Measurements from ENCODE around the gene C6orf120.

The C6orf120 gene

GRCh38 chr6:169701954-169702839 is at the start of gene C6orf120, which contains the start of gene WDR27:
TSS of gene C6orf120 (plus strand) at chr6:169702126. CDS start at chr6:169702460, 334 bp downstream.
TSS of gene WDR27 (minus strand) at chr6:169702029. CDS start at chr6:169689005, 13,024 bp downstream.
- DNase-seq (ENCODE audit: extremely low read depth in 1 of 2, low read depth in 1 of 2): peak; percentile 94 to 98

DNA sequence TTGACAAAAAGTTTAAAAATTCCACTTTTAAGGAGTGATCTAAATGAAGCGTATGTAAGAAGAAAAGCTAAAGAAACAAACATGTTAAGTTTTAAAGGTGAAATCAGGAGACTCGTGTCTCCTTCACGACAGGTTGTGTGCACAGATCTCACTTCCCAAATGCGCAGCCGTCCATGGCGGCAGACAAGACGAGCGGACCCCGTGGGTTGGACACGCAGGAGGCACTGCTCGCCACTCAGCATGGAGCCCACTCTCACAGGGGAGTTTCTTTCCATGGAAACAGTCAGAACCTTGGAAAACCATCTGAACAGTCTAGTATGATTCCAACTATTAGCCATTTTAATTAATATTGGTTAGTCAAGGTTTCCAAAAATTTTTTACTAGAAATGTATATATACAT is 49.0 kb upstream of the C6orf120 start:
- DNase-seq (ENCODE audit: extremely low read depth in 1 of 2, low read depth in 1 of 2): no peak

GRCh38 chr6:169653691-169654090 is 48.2 kb upstream of the C6orf120 start:
- DNase-seq (ENCODE audit: extremely low read depth in 1 of 2, low read depth in 1 of 2): no peak

- DNase-seq (ENCODE audit: extremely low read depth in 1 of 2, low read depth in 1 of 2): peak; percentile 11 to 26
Observed at GRCh38 chr6:169654598-169655391, 47.1 kb upstream of the C6orf120 start.

DNA sequence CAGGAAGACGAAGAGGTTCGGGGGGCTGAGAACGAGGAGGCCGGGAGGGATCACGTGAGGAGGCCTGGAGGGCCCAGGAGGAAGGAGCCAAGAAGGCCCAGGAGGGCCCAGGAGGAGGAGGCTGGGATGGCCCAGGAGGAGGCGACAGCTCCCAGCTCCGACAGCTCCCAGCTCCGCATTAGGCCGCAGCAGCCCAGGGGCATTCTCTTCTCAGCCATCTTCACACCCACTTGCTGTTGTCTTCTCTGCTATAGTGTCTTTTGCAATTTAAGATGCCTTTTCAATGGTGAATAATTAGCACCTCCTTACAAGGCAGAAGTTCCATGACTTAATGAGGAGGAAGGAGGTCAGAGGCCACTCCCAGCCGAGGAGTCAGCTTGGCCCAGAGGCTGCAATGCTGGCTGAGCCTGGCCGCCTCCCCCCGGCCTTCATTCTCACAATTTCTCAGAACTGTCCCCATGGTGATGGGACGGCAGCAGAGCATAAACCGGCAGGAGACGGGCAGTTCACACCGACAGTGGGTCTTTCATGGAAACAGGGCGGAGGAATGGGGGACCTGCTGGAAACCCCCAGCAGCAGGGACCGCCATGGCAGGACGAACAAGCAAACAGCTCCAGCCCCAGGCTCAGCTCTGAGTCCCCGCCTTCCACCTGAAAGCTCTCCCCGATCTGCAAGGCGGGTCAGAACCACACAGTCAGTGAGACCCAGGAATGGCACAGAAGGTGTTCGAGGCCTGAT is 45.2 kb upstream of the C6orf120 start:
- DNase-seq (ENCODE audit: extremely low read depth in 1 of 2, low read depth in 1 of 2): no peak

DNA sequence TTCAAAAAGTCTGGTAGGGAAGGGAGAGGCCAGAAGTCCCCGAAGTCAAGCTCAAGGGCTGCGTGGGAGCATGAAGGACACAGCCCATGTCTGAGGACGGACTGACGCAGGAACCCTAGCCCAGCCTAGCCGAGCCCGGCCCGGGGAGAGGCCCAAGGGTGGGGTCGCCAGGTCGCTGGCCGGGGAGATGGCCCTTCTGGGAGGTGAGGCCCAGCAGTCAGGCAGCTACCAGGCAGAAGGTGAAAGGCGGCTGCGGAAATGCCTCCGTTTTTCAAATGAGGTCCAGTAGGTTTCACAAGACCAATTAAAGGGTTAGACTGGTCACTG is 44.7 kb upstream of the C6orf120 start:
- no peak for DNase-seq (ENCODE audit: extremely low read depth in 1 of 2, low read depth in 1 of 2)

GRCh38 chr6:169659820-169660610 is 41.9 kb upstream of the C6orf120 start:
- DNase-seq (ENCODE audit: extremely low read depth in 1 of 2, low read depth in 1 of 2): no peak

DNA sequence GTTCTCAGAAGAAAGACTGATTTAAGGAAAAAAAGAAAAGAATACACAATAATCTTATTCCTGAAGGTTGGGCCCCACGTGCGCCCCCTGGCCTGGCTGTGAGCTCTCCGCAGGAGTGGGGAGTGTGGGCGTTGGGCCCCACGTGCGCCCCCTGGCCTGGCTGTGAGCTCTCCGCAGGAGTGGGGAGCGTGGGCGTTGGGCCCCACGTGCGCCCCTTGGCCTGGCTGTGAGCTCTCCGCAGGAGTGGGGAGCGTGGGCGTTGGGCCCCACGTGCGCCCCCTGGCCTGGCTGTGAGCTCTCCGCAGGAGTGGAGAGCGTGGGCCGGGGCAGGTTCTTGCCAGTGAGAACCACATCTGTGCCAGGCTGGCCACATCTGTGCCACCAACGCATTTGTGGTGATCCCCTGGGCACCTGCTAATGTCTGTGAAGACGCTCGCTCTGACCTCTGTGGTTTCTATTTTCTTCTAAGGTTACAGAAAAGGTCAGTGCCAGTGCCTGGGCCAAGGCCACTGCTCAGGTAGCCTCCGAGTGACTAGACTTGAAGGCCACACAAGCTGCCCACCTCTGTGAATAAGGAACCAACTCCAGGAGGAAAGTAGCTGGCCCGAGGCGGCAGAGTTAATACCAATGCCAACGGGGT is 41.1 kb upstream of the C6orf120 start:
- no peak for DNase-seq (ENCODE audit: extremely low read depth in 1 of 2, low read depth in 1 of 2)

GRCh38 chr6:169661391-169661756 is 40.6 kb upstream of the C6orf120 start:
- no peak for DNase-seq (ENCODE audit: extremely low read depth in 1 of 2, low read depth in 1 of 2)

DNA sequence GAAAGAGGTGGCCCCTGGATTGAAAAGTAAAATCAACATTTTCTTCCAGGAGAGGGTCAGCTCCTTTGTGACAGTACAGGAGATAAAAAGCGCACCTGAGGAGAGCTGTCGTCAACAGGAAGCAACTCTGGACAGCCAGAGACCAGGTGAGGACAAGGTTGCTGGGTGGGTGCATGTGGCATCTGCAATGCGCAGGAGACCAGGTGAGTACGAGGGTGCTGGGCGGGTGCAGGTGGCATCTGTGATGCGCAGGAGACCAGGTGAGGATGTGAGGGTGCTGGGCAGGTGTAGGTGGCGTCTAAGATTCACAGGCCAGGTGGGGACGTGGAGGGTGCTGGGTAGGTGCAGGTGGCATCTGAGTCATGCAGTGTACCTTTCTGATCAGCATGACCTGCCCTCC is 38.5 kb upstream of the C6orf120 start:
- no peak for DNase-seq (ENCODE audit: extremely low read depth in 1 of 2, low read depth in 1 of 2)

DNA sequence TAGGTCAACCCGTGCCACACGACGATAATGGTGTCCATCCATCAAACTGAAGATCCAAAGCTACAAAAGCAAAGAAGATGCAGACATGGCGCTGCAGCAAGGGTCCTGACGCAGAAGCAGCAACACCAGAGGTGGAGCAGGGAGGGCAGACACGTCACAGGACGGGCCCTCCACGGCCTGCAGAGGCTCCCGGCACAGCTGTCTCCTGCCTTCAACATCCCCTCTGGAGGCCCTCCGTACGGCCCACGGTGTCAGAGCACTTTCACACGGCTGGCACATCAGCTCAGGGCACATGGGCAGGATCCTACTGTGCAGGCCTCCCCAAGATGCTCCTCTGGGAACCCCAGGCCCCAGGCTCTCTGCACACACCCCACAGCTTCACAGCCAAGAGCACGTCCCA is 37.7 kb upstream of the C6orf120 start:
- DNase-seq (ENCODE audit: extremely low read depth in 1 of 2, low read depth in 1 of 2): no peak

- no peak for DNase-seq (ENCODE audit: extremely low read depth in 1 of 2, low read depth in 1 of 2)
Observed at GRCh38 chr6:169665289-169665688, 36.6 kb upstream of the C6orf120 start.

GRCh38 chr6:169666441-169666840 is 35.5 kb upstream of the C6orf120 start:
- DNase-seq (ENCODE audit: extremely low read depth in 1 of 2, low read depth in 1 of 2): no peak

DNA sequence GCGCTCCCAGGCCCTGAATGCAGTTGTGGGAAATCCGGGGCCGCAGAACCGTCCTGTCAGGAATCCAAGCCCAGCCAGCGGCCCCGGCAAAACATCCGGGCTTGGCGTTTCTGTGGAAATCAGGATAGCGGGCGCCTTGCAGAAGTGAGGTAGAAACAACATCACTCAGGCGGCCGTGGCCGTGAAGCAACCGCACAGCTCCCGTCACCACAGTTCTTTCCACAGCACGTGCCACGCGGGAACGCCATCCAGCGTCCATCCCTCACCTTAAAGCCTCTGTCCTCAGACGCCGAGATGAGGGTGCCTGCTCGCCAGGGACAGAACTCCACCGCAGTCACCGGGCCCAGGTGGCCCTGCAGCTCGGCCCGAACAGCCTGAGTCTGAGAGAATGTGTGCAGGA is 34.2 kb upstream of the C6orf120 start:
- no peak for DNase-seq (ENCODE audit: extremely low read depth in 1 of 2, low read depth in 1 of 2)

- no peak for DNase-seq (ENCODE audit: extremely low read depth in 1 of 2, low read depth in 1 of 2)
Observed at GRCh38 chr6:169668203-169668847, 33.6 kb upstream of the C6orf120 start.

GRCh38 chr6:169669147-169669546 is 32.8 kb upstream of the C6orf120 start:
- no peak for DNase-seq (ENCODE audit: extremely low read depth in 1 of 2, low read depth in 1 of 2)

DNA sequence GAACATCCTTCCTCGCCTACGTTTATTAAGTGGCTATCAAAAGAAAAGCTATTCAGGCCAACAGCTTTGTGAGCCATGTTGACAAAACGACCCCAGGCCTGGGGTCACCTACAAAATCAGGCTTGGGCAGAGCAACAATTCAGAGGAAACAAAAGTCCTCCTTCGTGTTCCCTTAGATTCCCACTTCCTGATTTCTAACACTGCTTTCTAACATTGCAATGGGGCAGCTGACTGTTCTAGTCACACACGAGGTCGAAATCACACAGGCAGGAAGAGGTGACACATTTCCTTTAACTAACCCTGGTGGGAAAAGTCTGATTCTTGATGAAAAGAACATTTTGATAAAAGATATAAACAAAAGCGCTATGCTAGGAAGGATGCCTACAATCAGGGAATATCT is 32.0 kb upstream of the C6orf120 start:
- no peak for DNase-seq (ENCODE audit: extremely low read depth in 1 of 2, low read depth in 1 of 2)

- no peak for DNase-seq (ENCODE audit: extremely low read depth in 1 of 2, low read depth in 1 of 2)
Observed at GRCh38 chr6:169671563-169671962, 30.4 kb upstream of the C6orf120 start.

DNA sequence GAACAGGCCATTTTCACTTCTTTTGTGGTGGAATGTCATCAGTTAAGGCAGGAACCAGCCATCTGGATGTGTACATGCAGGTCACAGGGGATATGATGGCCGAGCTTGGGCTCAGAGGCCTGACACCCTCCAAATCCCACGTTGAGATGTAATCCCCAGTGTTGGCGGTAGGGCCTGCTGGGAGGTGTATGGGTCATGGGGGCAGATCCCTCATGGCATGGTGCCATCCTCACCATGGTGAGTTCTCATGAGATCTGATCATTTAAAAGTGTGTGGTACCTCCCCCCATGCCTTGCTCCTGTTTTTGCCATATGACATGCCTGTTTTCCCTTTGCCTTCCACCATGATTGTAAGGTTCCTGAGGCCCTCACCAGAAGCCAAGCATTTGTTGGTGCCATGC is 26.9 kb upstream of the C6orf120 start:
- no peak for DNase-seq (ENCODE audit: extremely low read depth in 1 of 2, low read depth in 1 of 2)

- DNase-seq (ENCODE audit: extremely low read depth in 1 of 2, low read depth in 1 of 2): no peak
Observed at GRCh38 chr6:169677096-169677495, 24.8 kb upstream of the C6orf120 start.

Data from stimulated activated CD8-positive, alpha-beta memory T cell treated with anti-CD3 and anti-CD28 coated beads, Interleukin-7, amount 100 ng/mL, for 48 hours (primary cell).